RCC 7860 (cell line): ENCODE measurements around the gene ECSIT.

Source experiments
- DNase-seq: peaks from one replicate; pipeline ENCODE4 v3.0.0-alpha.2; 2015; ENCODE audit warnings: low spot score
- FAIRE-seq: peaks from 2 replicates; lab custom pipeline; 2012; peaks lifted over from hg19 to GRCh38; lab: Jason Lieb, UNC

ECSIT gene

GRCh38 chr19:11551603-11552235 lies 22.8 kb upstream of the ECSIT start:
- DNase-seq: no peak
- FAIRE-seq: no peak

- DNase-seq: no peak
- no peak for FAIRE-seq
Observed at GRCh38 chr19:11550265-11550664, 21.3 kb upstream of the ECSIT start.

- DNase-seq: no peak
- FAIRE-seq: no peak
Observed at GRCh38 chr19:11549386-11549953, 20.5 kb upstream of the ECSIT start.

GRCh38 chr19:11547929-11548700 lies 19.2 kb upstream of the ECSIT start:
- FAIRE-seq: no peak
- DNase-seq: no peak

- FAIRE-seq (no peak), DNase-seq (no peak)
Observed at GRCh38 chr19:11541238-11541637, 12.3 kb upstream of the ECSIT start.

GRCh38 chr19:11540645-11541044 lies 11.7 kb upstream of the ECSIT start:
- FAIRE-seq (no peak), DNase-seq (no peak)

- FAIRE-seq (no peak), DNase-seq (no peak)
Observed at GRCh38 chr19:11539495-11540365, 10.8 kb upstream of the ECSIT start.

- no peak for DNase-seq
- no peak for FAIRE-seq
Observed at GRCh38 chr19:11538232-11539036, 9.5 kb upstream of the ECSIT start, which contains the start of gene CNN1. Gene CNN1 (plus strand): TSS chr19:11538851. CDS start chr19:11538928, 77 bp downstream.

- DNase-seq (peak; percentile 70), FAIRE-seq (no peak)
Observed at GRCh38 chr19:11535792-11536595, 7.1 kb upstream of the ECSIT start.

GRCh38 chr19:11534948-11535347 lies 6.0 kb upstream of the ECSIT start:
- no peak for DNase-seq
- FAIRE-seq: no peak

GRCh38 chr19:11534538-11534937 lies 5.6 kb upstream of the ECSIT start:
- DNase-seq (no peak), FAIRE-seq (no peak)

GRCh38 chr19:11530432-11530831 lies 1.5 kb upstream of the ECSIT start:
- DNase-seq (peak; percentile 4), FAIRE-seq (no peak)

- DNase-seq (no peak), FAIRE-seq (no peak)
Observed at GRCh38 chr19:11519138-11519537, 9.8 kb downstream of the ECSIT start.

GRCh38 chr19:11513946-11514345 lies 15.0 kb downstream of the ECSIT start:
- DNase-seq (no peak), FAIRE-seq (no peak)

- DNase-seq (no peak), FAIRE-seq (no peak)
Observed at GRCh38 chr19:11510444-11510843, 18.5 kb downstream of the ECSIT start.

GRCh38 chr19:11507370-11508078 lies 21.4 kb downstream of the ECSIT start:
- no peak for DNase-seq
- no peak for FAIRE-seq

GRCh38 chr19:11506967-11507366 lies 22.0 kb downstream of the ECSIT start:
- DNase-seq (no peak), FAIRE-seq (no peak)

- no peak for DNase-seq
- FAIRE-seq: no peak
Observed at GRCh38 chr19:11506101-11506555, 22.8 kb downstream of the ECSIT start.
